Measurements from ENCODE around the gene IFT88.
"Not testable (repeated sequence)": the region's sequence is repeated elsewhere in the genome, so short reads cannot be mapped to it uniquely, and the experiment has no call there.

IFT88 gene

GRCh38 chr13:20676213-20676612, 109.3 kb downstream of the IFT88 start:
- TF ChIP-seq POLR2A (IDR thresholded peaks at IDR 0.05; ENCODE audit: extremely low read depth, insufficient read length): no peak
- no peak for TF ChIP-seq MYC (IDR thresholded peaks at IDR 0.05; ENCODE audit: low read depth, low read length)
- TF ChIP-seq MAX (IDR thresholded peaks at IDR 0.05; ENCODE audit: low read depth, low read length): no peak
- TF ChIP-seq, protein P1, sequence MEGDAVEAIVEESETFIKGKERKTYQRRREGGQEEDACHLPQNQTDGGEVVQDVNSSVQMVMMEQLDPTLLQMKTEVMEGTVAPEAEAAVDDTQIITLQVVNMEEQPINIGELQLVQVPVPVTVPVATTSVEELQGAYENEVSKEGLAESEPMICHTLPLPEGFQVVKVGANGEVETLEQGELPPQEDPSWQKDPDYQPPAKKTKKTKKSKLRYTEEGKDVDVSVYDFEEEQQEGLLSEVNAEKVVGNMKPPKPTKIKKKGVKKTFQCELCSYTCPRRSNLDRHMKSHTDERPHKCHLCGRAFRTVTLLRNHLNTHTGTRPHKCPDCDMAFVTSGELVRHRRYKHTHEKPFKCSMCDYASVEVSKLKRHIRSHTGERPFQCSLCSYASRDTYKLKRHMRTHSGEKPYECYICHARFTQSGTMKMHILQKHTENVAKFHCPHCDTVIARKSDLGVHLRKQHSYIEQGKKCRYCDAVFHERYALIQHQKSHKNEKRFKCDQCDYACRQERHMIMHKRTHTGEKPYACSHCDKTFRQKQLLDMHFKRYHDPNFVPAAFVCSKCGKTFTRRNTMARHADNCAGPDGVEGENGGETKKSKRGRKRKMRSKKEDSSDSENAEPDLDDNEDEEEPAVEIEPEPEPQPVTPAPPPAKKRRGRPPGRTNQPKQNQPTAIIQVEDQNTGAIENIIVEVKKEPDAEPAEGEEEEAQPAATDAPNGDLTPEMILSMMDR (IDR thresholded peaks at IDR 0.05; ENCODE audit: low read depth, low read length): no peak
- H3K4me3 ChIP-seq (ENCODE audit: low read depth, low read length): no peak overlapping the region
- DNase-seq (ENCODE audit: low read depth): no peak

DNA sequence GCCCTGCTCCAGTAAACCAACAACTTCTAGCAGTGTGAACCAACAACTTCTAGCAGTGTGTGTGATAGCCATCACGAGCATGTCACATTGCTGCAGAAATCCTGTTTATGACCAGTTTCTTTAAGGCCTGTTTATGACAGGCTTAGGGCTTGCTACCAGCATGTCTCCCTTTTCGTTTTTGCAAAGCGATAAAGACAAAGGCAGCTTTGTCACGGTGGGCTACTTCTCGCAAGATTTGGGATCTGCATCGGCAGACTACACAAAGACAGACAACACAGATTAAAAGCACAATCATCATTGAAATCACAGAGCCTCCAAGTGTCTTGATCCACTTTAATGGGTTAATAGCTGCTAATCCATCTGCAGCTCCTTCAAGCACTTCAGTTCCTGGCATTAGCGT, 111.6 kb downstream of the IFT88 start:
- DNase-seq (ENCODE audit: low read depth); H3K4me3 ChIP-seq (ENCODE audit: low read depth, low read length): not testable (repeated sequence)

GRCh38 chr13:20679879-20680278, 112.9 kb downstream of the IFT88 start:
- no peak for TF ChIP-seq POLR2A (IDR thresholded peaks at IDR 0.05; ENCODE audit: extremely low read depth, insufficient read length)
- TF ChIP-seq MAX (IDR thresholded peaks at IDR 0.05; ENCODE audit: low read depth, low read length): no peak
- DNase-seq (ENCODE audit: low read depth): no peak
- no peak overlapping the region for H3K4me3 ChIP-seq (ENCODE audit: low read depth, low read length)

GRCh38 chr13:20680416-20681080, 113.6 kb downstream of the IFT88 start:
- DNase-seq (ENCODE audit: low read depth): no peak
- TF ChIP-seq POLR2A (IDR thresholded peaks at IDR 0.05; ENCODE audit: extremely low read depth, insufficient read length) (no peak), MYC (IDR thresholded peaks at IDR 0.05; ENCODE audit: low read depth, low read length) (no peak), MAX (IDR thresholded peaks at IDR 0.05; ENCODE audit: low read depth, low read length) (no peak)
- TF ChIP-seq, protein P1 (IDR thresholded peaks at IDR 0.05; ENCODE audit: low read depth, low read length): no peak
- no peak overlapping the region for H3K4me3 ChIP-seq (ENCODE audit: low read depth, low read length)

GRCh38 chr13:20681481-20681880, 114.5 kb downstream of the IFT88 start:
- DNase-seq (ENCODE audit: low read depth); H3K4me3 ChIP-seq (ENCODE audit: low read depth, low read length): not testable (repeated sequence)

GRCh38 chr13:20682061-20682460, 115.1 kb downstream of the IFT88 start:
- H3K4me3 ChIP-seq (ENCODE audit: low read depth, low read length): no peak overlapping the region
- no peak for DNase-seq (ENCODE audit: low read depth)
- TF ChIP-seq MYC (IDR thresholded peaks at IDR 0.05; ENCODE audit: low read depth, low read length) (no peak), MAX (IDR thresholded peaks at IDR 0.05; ENCODE audit: low read depth, low read length) (no peak), POLR2A (IDR thresholded peaks at IDR 0.05; ENCODE audit: extremely low read depth, insufficient read length) (no peak)
- TF ChIP-seq, protein P1 (IDR thresholded peaks at IDR 0.05; ENCODE audit: low read depth, low read length): no peak

- no peak overlapping the region for H3K4me3 ChIP-seq (ENCODE audit: low read depth, low read length)
- no peak for DNase-seq (ENCODE audit: low read depth)
- TF ChIP-seq, protein P1 (IDR thresholded peaks at IDR 0.05; ENCODE audit: low read depth, low read length): no peak
- TF ChIP-seq POLR2A (IDR thresholded peaks at IDR 0.05; ENCODE audit: extremely low read depth, insufficient read length) (no peak), MYC (IDR thresholded peaks at IDR 0.05; ENCODE audit: low read depth, low read length) (no peak), MAX (IDR thresholded peaks at IDR 0.05; ENCODE audit: low read depth, low read length) (no peak)
Measured at GRCh38 chr13:20684041-20684440, 117.1 kb downstream of the IFT88 start.

Data from NB4 (cell line).